HepG2 (cell line): ENCODE measurements around the gene RSPH9. TPM values are rescaled to one million over a fixed set of nuclear protein-coding genes. Genes with fewer than 3 reads are reported as not detected.

Experiments used
- DPF2 ChIP-seq: sonication (generic); formaldehyde crosslinking; IDR thresholded peaks from 2 replicates; pipeline ENCODE4 v1.4.0; 2020; ENCODE audit warnings: mild to moderate bottlenecking, low read depth, missing genetic modification reagents, borderline replicate concordance
- FOXP1 ChIP-seq, 2 experiments: fragments of 450-650 bp in 1 of 2; IDR thresholded peaks; 2 replicates each; pipeline ENCODE4 v1.6.1; 2017 to 2018; ENCODE audit warnings: antibody characterized with exemption in 1 of 2
- NR2F1 ChIP-seq, 2 experiments: fragments of 450-650 bp in 1 of 2; formaldehyde crosslinking in 1 of 2; IDR thresholded peaks; 2 replicates each; pipeline versions ENCODE4 v1.5.0 to v1.6.1; 2016 to 2020; ENCODE audit warnings: mild to moderate bottlenecking in 1 of 2, missing compliant biosample characterization in 1 of 2, missing genetic modification reagents in 1 of 2, moderate library complexity in 1 of 2
- RXRA ChIP-seq: sonication (generic); formaldehyde crosslinking; IDR thresholded peaks from 2 replicates; pipeline ENCODE4 v1.5.1; 2020; ENCODE audit warnings: missing genetic modification reagents
- SMAD3 ChIP-seq: sonication (generic); formaldehyde crosslinking; IDR thresholded peaks from 2 replicates; pipeline ENCODE4 v1.4.0; 2020; ENCODE audit warnings: missing genetic modification reagents
- SOX5 ChIP-seq: IDR thresholded peaks from 2 replicates; pipeline ENCODE4 v1.6.1; 2016; ENCODE audit warnings: borderline replicate concordance
- SRF ChIP-seq: IDR thresholded peaks from 2 replicates; pipeline ENCODE4 v1.6.1; 2011; ENCODE audit warnings: mild to moderate bottlenecking, low read depth, low read length, moderate library complexity
- TBX2 ChIP-seq: sonication (generic); formaldehyde crosslinking; IDR thresholded peaks from 2 replicates; pipeline ENCODE4 v1.5.0; 2020; ENCODE audit warnings: missing genetic modification reagents, mild to moderate bottlenecking, borderline replicate concordance
- ZBTB34 ChIP-seq: sonication (generic); formaldehyde crosslinking; IDR thresholded peaks from 2 replicates; pipeline ENCODE4 v1.8.0; 2022; ENCODE audit warnings: mild to moderate bottlenecking, missing genetic modification reagents
- ZNF256 ChIP-seq: sonication (generic); formaldehyde crosslinking; conservative IDR thresholded peaks from 2 replicates; pipeline ENCODE4 v1.4.0; 2020; ENCODE audit warnings: missing genetic modification reagents
- ZNF275 ChIP-seq: sonication (generic); formaldehyde crosslinking; IDR thresholded peaks from 2 replicates; pipeline ENCODE4 v1.8.0; 2022; ENCODE audit warnings: missing genetic modification reagents, mild to moderate bottlenecking, inconsistent platforms, borderline replicate concordance
- ZNF318 ChIP-seq: sonication (generic); formaldehyde crosslinking; IDR thresholded peaks from 2 replicates; pipeline ENCODE4 v1.4.0; 2020; ENCODE audit warnings: mild to moderate bottlenecking, missing genetic modification reagents
- ZNF382 ChIP-seq: sonication (generic); formaldehyde crosslinking; IDR thresholded peaks from 2 replicates; pipeline ENCODE4 v1.5.0; 2020; ENCODE audit warnings: missing genetic modification reagents, mild to moderate bottlenecking, borderline replicate concordance
- ZNF605 ChIP-seq: sonication (generic); formaldehyde crosslinking; IDR thresholded peaks from 2 replicates; pipeline ENCODE4 v1.8.0; 2022; ENCODE audit warnings: mild to moderate bottlenecking, missing genetic modification reagents
- ZNF619 ChIP-seq: sonication (generic); formaldehyde crosslinking; IDR thresholded peaks from 2 replicates; pipeline ENCODE4 v1.4.0; 2020; ENCODE audit warnings: mild to moderate bottlenecking, missing genetic modification reagents
- ZNF709 ChIP-seq: sonication (generic); formaldehyde crosslinking; IDR thresholded peaks from 2 replicates; pipeline ENCODE4 v1.5.0; 2020; ENCODE audit warnings: mild to moderate bottlenecking, missing genetic modification reagents
- polyA plus RNA-seq, 8 experiments: library from polyadenylated mRNA; depleted of rRNA in 3 of 8; stranded (reverse) in 7 of 8; unstranded in 1 of 8; fragments of >200 nt; fragmentation: Illumina TruSeq in 4 of 8; extraction: Trizol in 4 of 8; gene quantifications; 2 replicates each; pipeline versions ENCODE4 v1.2.1 to v1.2.3, GENCODE V29; 2011 to 2016; ENCODE audit warnings: low read depth in 4 of 8, missing spikeins in 1 of 8, mixed read lengths in 1 of 8; ENCODE audit not compliant: insufficient read depth in 1 of 8
- total RNA-seq, 5 experiments: library from RNA; depleted of rRNA; stranded (reverse); fragments of >200 nt; fragmentation: Illumina TruSeq; extraction: Trizol; gene quantifications; 2 replicates each; pipeline ENCODE4 v1.2.3, GENCODE V29; 2016; ENCODE audit warnings: low read depth in 1 of 5

The RSPH9 gene
- total and polyA plus RNA-seq, 2 of the 13 experiments (the other 11 are each of a cell fraction or from before 2014, with no cell fraction given), result 0.04 TPM; not detected in 1

GRCh38 chr6:43635387-43636307 is 9.2 kb upstream of the RSPH9 start, which contains the start of gene MAD2L1BP (continued):
- TF ChIP-seq ZNF256 (CRISPR knock-in tag), result no peak; the same call in 1 of the 2 replicates
- TF ChIP-seq NR2F1 (CRISPR knock-in tag; IDR thresholded peaks at IDR 0.05), result 0 out of 4 replicates have a peak, but pooled peaks have one; percentile 16 to 25
- no peak for TF ChIP-seq ZBTB34
- TF ChIP-seq RXRA, result peak; percentile 79
- TF ChIP-seq DPF2, result no peak
- TF ChIP-seq SMAD3, result peak; percentile 52; the same call in 1 of the 2 replicates
- peak; percentile 91 for TF ChIP-seq ZNF605
- no peak for TF ChIP-seq SRF
- peak; percentile 51; the same call in 1 of the 2 replicates for TF ChIP-seq SOX5 (CRISPR knock-in tag)
- no peak for TF ChIP-seq ZNF382 (CRISPR knock-in tag)
- TF ChIP-seq ZNF275, result no peak
- no peak for TF ChIP-seq FOXP1 (IDR thresholded peaks at IDR 0.05)
- TF ChIP-seq FOXP1 (CRISPR knock-in tag; IDR thresholded peaks at IDR 0.05), result no peak
- TF ChIP-seq ZNF318, result no peak; the same call in 1 of the 2 replicates
- peak; percentile 89; the same call in 1 of the 2 replicates for TF ChIP-seq ZNF709
- TF ChIP-seq ZNF619 (CRISPR knock-in tag), result no peak
- peak; percentile 88; the same call in 1 of the 2 replicates for TF ChIP-seq TBX2 (CRISPR knock-in tag)
